22Rv1 (cell line): Measurements from ENCODE around the gene PAX6.

ENCODE experiments used
- H3K27ac ChIP-seq: fragments of 450-650 bp; 2 replicates; pipeline ENCODE4 v1.5.1; 2017
- CTCF ChIP-seq: fragments of 450-650 bp; IDR thresholded peaks from 2 replicates; pipeline ENCODE4 v1.5.1; 2017; ENCODE audit warnings: mild to moderate bottlenecking
- ZFX ChIP-seq: fragments of 450-650 bp; IDR thresholded peaks from 2 replicates; pipeline ENCODE4 v1.6.1; 2017; ENCODE audit warnings: antibody characterized with exemption, borderline replicate concordance

PAX6 gene

GRCh38 chr11:31803813-31804311 lies 7.3 kb downstream of the PAX6 start:
- no peak overlapping the region for H3K27ac ChIP-seq
- TF ChIP-seq CTCF (no peak), ZFX (no peak)

- TF ChIP-seq ZFX, result no peak
- TF ChIP-seq CTCF, result no peak
- H3K27ac ChIP-seq, result no peak overlapping the region
Measured at GRCh38 chr11:31802990-31803812, 7.9 kb downstream of the PAX6 start.

- H3K27ac ChIP-seq, result no peak overlapping the region
- TF ChIP-seq CTCF, result no peak
- no peak for TF ChIP-seq ZFX
Measured at GRCh38 chr11:31802609-31802989, 8.5 kb downstream of the PAX6 start.

GRCh38 chr11:31802000-31802551 lies 9.0 kb downstream of the PAX6 start:
- no peak overlapping the region for H3K27ac ChIP-seq
- TF ChIP-seq CTCF (no peak), ZFX (no peak)

GRCh38 chr11:31801298-31801702 lies 9.8 kb downstream of the PAX6 start:
- H3K27ac ChIP-seq, result no peak overlapping the region
- TF ChIP-seq CTCF, result no peak
- TF ChIP-seq ZFX, result no peak

- TF ChIP-seq CTCF (no peak), ZFX (no peak)
- H3K27ac ChIP-seq, result no peak overlapping the region
Measured at GRCh38 chr11:31800398-31801265, 10.5 kb downstream of the PAX6 start.
